HCT116 (cell line): ENCODE results near the gene GNPTG. TPM values are rescaled to one million over a fixed set of nuclear protein-coding genes. Genes with fewer than 3 reads are reported as not detected.

Source experiments
- ATAC-seq: fragments of 200-7000 bp; cut with Tn5 transposase; 2 replicates; pipeline ENCODE4 v1.9.1; 2020; ENCODE audit warnings: mild to moderate bottlenecking, moderate library complexity
- BruUV-seq: library from RNA; stranded (reverse); fragments of 400-500 nt; replicated peaks from 2 replicates; lab custom pipeline; 2021; lab: Mats Ljungman, UMichigan
- CTCF ChIA-PET: fragments of 300-600 bp; sonication (Branson Sonifier 250); formaldehyde crosslinking; loops from one replicate; lab custom pipeline; 2021; ENCODE audit warnings: antibody characterized with exemption; lab: Charles Lee
- POLR2A ChIA-PET: fragments of 300-600, 350-600 bp; sonication (Branson Sonifier 250); formaldehyde crosslinking; loops from one replicate; lab custom pipeline; 2021; ENCODE audit warnings: antibody characterized with exemption; lab: Charles Lee
- RAD21 ChIA-PET, 2 experiments: fragments of 300-600 bp; sonication (Branson Sonifier 250); formaldehyde crosslinking; loops; one replicate each; lab custom pipeline; 2023; ENCODE audit warnings: low total read pairs in 2 of 2; ENCODE audit not compliant: uncharacterized antibody in 2 of 2, unreplicated experiment in 2 of 2, low non-redundant PET in 1 of 2; lab: Charles Lee
- DNase-seq: peaks from one replicate; pipeline ENCODE4 v3.0.0-alpha.2; 2010; ENCODE audit warnings: low read depth, low spot score
- H2AFZ ChIP-seq: fragments of 200-600 bp; shearing (Covaris generic), sonication (generic); 2 replicates; pipeline ENCODE4 v1.6.1; 2017; ENCODE audit warnings: low read depth, mixed run types, mixed read lengths, antibody characterized with exemption, low read length; ENCODE audit not compliant: poor library complexity, severe bottlenecking
- H3K27ac ChIP-seq: 2 replicates; pipeline ENCODE4 v1.5.1; 2012; ENCODE audit warnings: low read depth, low read length
- H3K27me3 ChIP-seq: fragments of 200-600 bp; sonication (generic); 2 replicates; pipeline ENCODE4 v1.6.1; 2016; ENCODE audit warnings: mixed run types, low read length, mixed read lengths; ENCODE audit not compliant: insufficient read depth
- H3K36me3 ChIP-seq, 2 experiments: fragments of 200-500 bp in 1 of 2; fragments of 200-600 bp in 1 of 2; sonication (Bioruptor generic) in 1 of 2; sonication (generic) in 1 of 2; 2 replicates each; pipeline versions ENCODE4 v1.5.1 to v1.6.1; 2014 to 2016; ENCODE audit warnings: low read length in 2 of 2, inconsistent platforms in 1 of 2, mixed read lengths in 1 of 2, mixed run types in 1 of 2; ENCODE audit not compliant: insufficient read depth in 2 of 2, control insufficient read depth in 1 of 2
- H3K4me1 ChIP-seq, 2 experiments: fragments of 200-600 bp in 1 of 2; sonication (generic) in 1 of 2; 2 replicates each; pipeline versions ENCODE4 v1.5.1 to v1.6.1; 2012 to 2017; ENCODE audit warnings: low read length in 2 of 2, inconsistent platforms in 1 of 2, mild to moderate bottlenecking in 1 of 2, mixed read lengths in 1 of 2, mixed run types in 1 of 2, moderate library complexity in 1 of 2; ENCODE audit not compliant: insufficient read depth in 2 of 2, control insufficient read depth in 1 of 2
- H3K4me2 ChIP-seq: fragments of 200-600 bp; sonication (generic); 2 replicates; pipeline ENCODE4 v1.6.1; 2017; ENCODE audit warnings: mixed run types, low read length, mixed read lengths
- H3K4me3 ChIP-seq, 2 experiments: fragments of 200-600 bp in 1 of 2; sonication (generic) in 1 of 2; replicated peaks in 1 of 2; 2 replicates each; pipeline ENCODE4 v1.5.1; 2011 to 2016; ENCODE audit warnings: low read length in 2 of 2, control low read depth in 1 of 2, low read depth in 1 of 2, mild to moderate bottlenecking in 1 of 2, mixed read lengths in 1 of 2, mixed run types in 1 of 2
- H3K79me2 ChIP-seq: fragments of 200-600 bp; sonication (generic); 2 replicates; pipeline ENCODE4 v1.6.1; 2017; ENCODE audit warnings: mild to moderate bottlenecking, mixed run types, low read length, moderate library complexity, mixed read lengths; ENCODE audit not compliant: insufficient read depth
- H3K9ac ChIP-seq: fragments of 200-600 bp; sonication (generic); 2 replicates; pipeline ENCODE4 v1.6.1; 2016; ENCODE audit warnings: low read length, mixed read lengths
- H3K9me2 ChIP-seq: fragments of 200-600 bp; sonication (generic), shearing (Covaris generic); 2 replicates; pipeline ENCODE4 v1.6.1; 2017; ENCODE audit warnings: mixed run types, mild to moderate bottlenecking, moderate library complexity; ENCODE audit not compliant: insufficient read depth
- H3K9me3 ChIP-seq, 2 experiments: fragments of 200-500 bp in 1 of 2; fragments of 200-600 bp in 1 of 2; sonication (Bioruptor generic) in 1 of 2; sonication (generic) in 1 of 2; 2 replicates each; pipeline ENCODE4 v1.6.1; 2014 to 2017; ENCODE audit warnings: low read length in 2 of 2, mixed read lengths in 2 of 2, inconsistent platforms in 1 of 2, low read depth in 1 of 2, mild to moderate bottlenecking in 1 of 2, mixed run types in 1 of 2, moderate library complexity in 1 of 2; ENCODE audit not compliant: control insufficient read depth in 1 of 2, insufficient read depth in 1 of 2
- H4K20me1 ChIP-seq: fragments of 200-600 bp; sonication (generic), shearing (Covaris generic); 2 replicates; pipeline ENCODE4 v1.6.1; 2017; ENCODE audit warnings: mixed run types, mild to moderate bottlenecking, moderate library complexity; ENCODE audit not compliant: insufficient read depth
- CBX3 ChIP-seq: IDR thresholded peaks from 2 replicates; pipeline ENCODE4 v1.6.1; 2012; ENCODE audit warnings: low read depth
- CEBPB ChIP-seq: IDR thresholded peaks from 2 replicates; pipeline ENCODE4 v1.6.1; 2012; ENCODE audit warnings: low read depth
- ELF1 ChIP-seq: IDR thresholded peaks from 2 replicates; pipeline ENCODE4 v1.6.1; 2012; ENCODE audit warnings: low read depth, borderline replicate concordance
- RAD21 ChIP-seq: IDR thresholded peaks from 2 replicates; pipeline ENCODE4 v1.6.1; 2012; ENCODE audit warnings: low read depth, mild to moderate bottlenecking
- TCF7L2 ChIP-seq: IDR thresholded peaks from 2 replicates; pipeline ENCODE4 v1.7.0; 2011; ENCODE audit warnings: borderline replicate concordance, inconsistent platforms; ENCODE audit not compliant: insufficient read depth, insufficient read length; ENCODE audit errors: extremely low read depth
- ZFX ChIP-seq: fragments of 450-650 bp; IDR thresholded peaks from 2 replicates; pipeline ENCODE4 v1.6.1; 2017
- intact Hi-C: fragments of 100-400 bp; cut with micrococcal nuclease; formaldehyde crosslinking; loops from 2 replicates; pipeline ENCODE4 v1.10.0; 2022
- total RNA-seq: library from RNA; stranded (reverse); gene quantifications from one replicate; pipeline ENCODE4 v1.2.1, GENCODE V29; 2021; ENCODE audit not compliant: unreplicated experiment
- TF ChIP-seq, protein P1 (sequence below), 3 experiments: fragments of 200-600 bp in 1 of 3; sonication (generic) in 1 of 3; IDR thresholded peaks in 2 of 3; conservative IDR thresholded peaks in 1 of 3; 2 replicates each; pipeline ENCODE4 v1.5.1; 2012 to 2017; ENCODE audit warnings: low read depth in 2 of 3, low read length in 2 of 3, antibody characterized with exemption in 1 of 3, borderline replicate concordance in 1 of 3, control low read depth in 1 of 3, mild to moderate bottlenecking in 1 of 3, mixed read lengths in 1 of 3, mixed run types in 1 of 3, moderate library complexity in 1 of 3; ENCODE audit not compliant: insufficient read depth in 1 of 3
- TF ChIP-seq, protein P2 (sequence below): IDR thresholded peaks from 2 replicates; pipeline ENCODE4 v1.6.1; 2012; ENCODE audit warnings: low read depth

GNPTG gene
- total RNA-seq, 1 experiment from 2014 or later, result 35.2 TPM

DNA sequence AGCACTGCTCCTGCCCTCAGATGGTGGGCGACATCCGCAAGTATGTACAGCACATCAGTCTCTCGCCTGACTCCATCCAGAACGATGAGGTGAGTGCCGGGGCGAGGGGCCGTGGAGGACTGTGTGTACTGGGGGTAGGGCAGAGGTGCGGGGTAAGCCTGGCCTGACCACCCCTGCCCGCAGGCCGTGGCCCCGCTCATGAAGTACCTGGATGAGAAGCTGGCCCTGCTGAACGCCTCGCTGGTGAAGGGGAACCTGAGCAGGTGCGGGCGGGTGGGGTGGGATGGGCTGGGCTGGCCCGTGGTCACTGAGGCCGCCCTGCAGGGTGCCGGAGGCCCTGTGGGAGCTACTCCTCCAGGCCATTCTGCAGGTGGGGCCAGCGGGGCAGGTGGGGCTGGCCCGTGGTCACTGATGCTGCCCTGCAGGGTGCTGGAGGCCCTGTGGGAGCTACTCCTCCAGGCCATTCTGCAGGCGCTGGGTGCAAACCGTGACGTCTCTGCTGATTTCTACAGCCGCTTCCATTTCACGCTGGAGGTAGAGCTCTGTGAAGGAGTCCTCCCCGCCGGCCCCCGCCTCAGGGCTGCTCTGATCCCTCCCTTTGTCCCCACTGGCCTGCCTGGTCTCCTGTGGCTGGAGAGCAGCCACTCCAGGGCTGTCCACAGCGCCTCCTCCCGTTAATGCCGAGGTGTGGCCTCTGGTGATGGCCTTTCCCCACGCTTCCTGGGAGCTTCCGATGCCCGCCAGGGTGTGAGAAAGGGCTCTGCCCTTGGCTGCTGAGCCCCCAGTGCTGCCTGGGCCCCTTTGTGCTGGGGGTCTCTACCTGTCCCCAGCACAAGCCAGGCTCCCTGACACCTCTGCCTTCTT lies 5.1 kb upstream of the GNPTG start:
- Histone ChIP-seq H3K27me3 (no peaks in the 10 kb centered on the region), H3K27ac (no peak overlapping the region), H2AFZ (no peak overlapping the region), H3K9ac (no peak overlapping the region), H3K4me1 (peaks cover 12 to 26% of the 10 kb centered on the region in 2 experiments), H3K79me2 (peaks cover 17% of the 10 kb centered on the region), H3K4me3 (no peak overlapping the region), H3K4me2 (no peak overlapping the region), H3K36me3 (peaks cover 0 to 9% of the 10 kb centered on the region in 2 experiments; a peak in 1 of 4 replicates), H3K9me3 (no peaks in the 10 kb centered on the region), H4K20me1 (no peaks in the 10 kb centered on the region), H3K9me2 (no peaks in the 10 kb centered on the region)
- TF ChIP-seq, protein P1, sequence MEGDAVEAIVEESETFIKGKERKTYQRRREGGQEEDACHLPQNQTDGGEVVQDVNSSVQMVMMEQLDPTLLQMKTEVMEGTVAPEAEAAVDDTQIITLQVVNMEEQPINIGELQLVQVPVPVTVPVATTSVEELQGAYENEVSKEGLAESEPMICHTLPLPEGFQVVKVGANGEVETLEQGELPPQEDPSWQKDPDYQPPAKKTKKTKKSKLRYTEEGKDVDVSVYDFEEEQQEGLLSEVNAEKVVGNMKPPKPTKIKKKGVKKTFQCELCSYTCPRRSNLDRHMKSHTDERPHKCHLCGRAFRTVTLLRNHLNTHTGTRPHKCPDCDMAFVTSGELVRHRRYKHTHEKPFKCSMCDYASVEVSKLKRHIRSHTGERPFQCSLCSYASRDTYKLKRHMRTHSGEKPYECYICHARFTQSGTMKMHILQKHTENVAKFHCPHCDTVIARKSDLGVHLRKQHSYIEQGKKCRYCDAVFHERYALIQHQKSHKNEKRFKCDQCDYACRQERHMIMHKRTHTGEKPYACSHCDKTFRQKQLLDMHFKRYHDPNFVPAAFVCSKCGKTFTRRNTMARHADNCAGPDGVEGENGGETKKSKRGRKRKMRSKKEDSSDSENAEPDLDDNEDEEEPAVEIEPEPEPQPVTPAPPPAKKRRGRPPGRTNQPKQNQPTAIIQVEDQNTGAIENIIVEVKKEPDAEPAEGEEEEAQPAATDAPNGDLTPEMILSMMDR (IDR thresholded peaks at IDR 0.05 in 2 of 3, conservative IDR thresholded peaks at IDR 0.05 in 1 of 3; ENCODE audit: borderline replicate concordance in 1 of 3, insufficient read depth in 1 of 3, low read depth in 2 of 3, low read length in 2 of 3), result peak in 2 of 3 experiments; percentile 15 to 21; a peak in 1 of 6 replicates
- no peak for TF ChIP-seq TCF7L2
- no peak for ATAC-seq
- DNase-seq, result no peak
- POLR2A ChIA-PET, result no interaction called here
- no TSS peak for BruUV-seq
- intact Hi-C loops, result no loop called here
- CTCF ChIA-PET, result no interaction called here
- RAD21 ChIA-PET, result no interaction called here

- RAD21 ChIA-PET, result no interaction called here
- Histone ChIP-seq H4K20me1 (no peaks in the 10 kb centered on the region), H3K9me3 (no peaks in the 10 kb centered on the region), H2AFZ (no peak overlapping the region), H3K9ac (no peak overlapping the region), H3K4me3 (no peak overlapping the region), H3K4me1 (peaks cover 12 to 22% of the 10 kb centered on the region in 2 experiments), H3K27ac (no peak overlapping the region), H3K36me3 (peaks cover 0 to 9% of the 10 kb centered on the region in 2 experiments; a peak in 1 of 4 replicates), H3K79me2 (peaks cover 23% of the 10 kb centered on the region), H3K4me2 (no peak overlapping the region), H3K27me3 (no peaks in the 10 kb centered on the region), H3K9me2 (no peaks in the 10 kb centered on the region)
- POLR2A ChIA-PET, result no interaction called here
- no TSS peak for BruUV-seq
- ATAC-seq (no peak), DNase-seq (no peak)
- intact Hi-C loops, result no loop called here
- TF ChIP-seq CEBPB (no peak), ZFX (no peak), RAD21 (no peak), ELF1 (no peak), CBX3 (no peak)
- TF ChIP-seq, protein P2, sequence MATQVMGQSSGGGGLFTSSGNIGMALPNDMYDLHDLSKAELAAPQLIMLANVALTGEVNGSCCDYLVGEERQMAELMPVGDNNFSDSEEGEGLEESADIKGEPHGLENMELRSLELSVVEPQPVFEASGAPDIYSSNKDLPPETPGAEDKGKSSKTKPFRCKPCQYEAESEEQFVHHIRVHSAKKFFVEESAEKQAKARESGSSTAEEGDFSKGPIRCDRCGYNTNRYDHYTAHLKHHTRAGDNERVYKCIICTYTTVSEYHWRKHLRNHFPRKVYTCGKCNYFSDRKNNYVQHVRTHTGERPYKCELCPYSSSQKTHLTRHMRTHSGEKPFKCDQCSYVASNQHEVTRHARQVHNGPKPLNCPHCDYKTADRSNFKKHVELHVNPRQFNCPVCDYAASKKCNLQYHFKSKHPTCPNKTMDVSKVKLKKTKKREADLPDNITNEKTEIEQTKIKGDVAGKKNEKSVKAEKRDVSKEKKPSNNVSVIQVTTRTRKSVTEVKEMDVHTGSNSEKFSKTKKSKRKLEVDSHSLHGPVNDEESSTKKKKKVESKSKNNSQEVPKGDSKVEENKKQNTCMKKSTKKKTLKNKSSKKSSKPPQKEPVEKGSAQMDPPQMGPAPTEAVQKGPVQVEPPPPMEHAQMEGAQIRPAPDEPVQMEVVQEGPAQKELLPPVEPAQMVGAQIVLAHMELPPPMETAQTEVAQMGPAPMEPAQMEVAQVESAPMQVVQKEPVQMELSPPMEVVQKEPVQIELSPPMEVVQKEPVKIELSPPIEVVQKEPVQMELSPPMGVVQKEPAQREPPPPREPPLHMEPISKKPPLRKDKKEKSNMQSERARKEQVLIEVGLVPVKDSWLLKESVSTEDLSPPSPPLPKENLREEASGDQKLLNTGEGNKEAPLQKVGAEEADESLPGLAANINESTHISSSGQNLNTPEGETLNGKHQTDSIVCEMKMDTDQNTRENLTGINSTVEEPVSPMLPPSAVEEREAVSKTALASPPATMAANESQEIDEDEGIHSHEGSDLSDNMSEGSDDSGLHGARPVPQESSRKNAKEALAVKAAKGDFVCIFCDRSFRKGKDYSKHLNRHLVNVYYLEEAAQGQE, result no peak
- CTCF ChIA-PET, result no interaction called here
Measured at GRCh38 chr16:1347286-1347855, 4.4 kb upstream of the GNPTG start.
